Neuronal stem cell (in vitro differentiated cells): Measurements from ENCODE around the gene VWDE.
A peak's percentile ranks its signal among the peaks of the same experiment; 100 is the strongest.

Experiments
- DNase-seq: peaks from one replicate; pipeline ENCODE4 v3.0.0-alpha.2; 2013; ENCODE audit warnings: low spot score
- H2AFZ ChIP-seq: one replicate; pipeline ENCODE4 v1.6.1; 2013; ENCODE audit warnings: mild to moderate bottlenecking, low read length, inconsistent platforms
- H2AK5ac ChIP-seq: 2 replicates; pipeline ENCODE4 v1.6.1; 2013; ENCODE audit warnings: low read depth, mild to moderate bottlenecking, inconsistent platforms, low read length, moderate library complexity, mixed read lengths
- H2BK120ac ChIP-seq: 2 replicates; pipeline ENCODE4 v1.6.1; 2013; ENCODE audit warnings: low read depth, mild to moderate bottlenecking, inconsistent platforms, low read length, moderate library complexity, mixed read lengths
- H2BK12ac ChIP-seq: one replicate; pipeline ENCODE4 v1.6.1; 2013; ENCODE audit warnings: low read length, inconsistent platforms
- H2BK15ac ChIP-seq: 2 replicates; pipeline ENCODE4 v1.6.1; 2013; ENCODE audit warnings: mild to moderate bottlenecking, low read length, inconsistent platforms, mixed read lengths
- H2BK5ac ChIP-seq: one replicate; pipeline ENCODE4 v1.6.1; 2013; ENCODE audit warnings: inconsistent platforms, mild to moderate bottlenecking, low read length, moderate library complexity
- H3K14ac ChIP-seq: one replicate; pipeline ENCODE4 v1.6.1; 2013; ENCODE audit warnings: low read length, inconsistent platforms
- H3K18ac ChIP-seq: 2 replicates; pipeline ENCODE4 v1.6.1; 2013; ENCODE audit warnings: low read length, inconsistent platforms
- H3K23ac ChIP-seq: 2 replicates; pipeline ENCODE4 v1.6.1; 2013; ENCODE audit warnings: low read depth, mild to moderate bottlenecking, mixed read lengths, low read length, inconsistent platforms; ENCODE audit not compliant: poor library complexity
- H3K27ac ChIP-seq: replicated peaks from 3 replicates; pipeline ENCODE4 v1.5.1; 2013; ENCODE audit warnings: low read length, inconsistent platforms
- H3K27me3 ChIP-seq, 3 experiments: 2 replicates each; pipeline ENCODE4 v1.6.1; 2013; ENCODE audit warnings: low read length in 3 of 3, mild to moderate bottlenecking in 2 of 3, inconsistent platforms in 1 of 3, low read depth in 1 of 3, mixed read lengths in 1 of 3, moderate library complexity in 1 of 3; ENCODE audit not compliant: control insufficient read depth in 3 of 3, insufficient read depth in 3 of 3
- H3K36me3 ChIP-seq, 2 donors: replicated peaks in 1 of 2; 2 replicates each; pipeline ENCODE4 v1.6.1; 2013; ENCODE audit warnings: low read length in 2 of 2; ENCODE audit not compliant: control insufficient read depth in 2 of 2, insufficient read depth in 2 of 2
- H3K4ac ChIP-seq: 2 replicates; pipeline ENCODE4 v1.6.1; 2013; ENCODE audit warnings: inconsistent platforms, mild to moderate bottlenecking, low read length, moderate library complexity
- H3K4me1 ChIP-seq, 2 donors: 1 replicate in 1 of 2; 2 replicates in 1 of 2; pipeline ENCODE4 v1.6.1; 2013; ENCODE audit warnings: low read length in 2 of 2, low read depth in 1 of 2; ENCODE audit not compliant: control insufficient read depth in 2 of 2, insufficient read depth in 1 of 2
- H3K4me2 ChIP-seq: one replicate; pipeline ENCODE4 v1.6.1; 2013; ENCODE audit warnings: mild to moderate bottlenecking, low read length, inconsistent platforms; ENCODE audit not compliant: insufficient read depth, poor library complexity, severe bottlenecking
- H3K4me3 ChIP-seq, 2 donors: 2 replicates each; pipeline ENCODE4 v1.5.1; 2013; ENCODE audit warnings: low read length in 2 of 2, mild to moderate bottlenecking in 2 of 2, inconsistent platforms in 1 of 2, moderate library complexity in 1 of 2
- H3K79me1 ChIP-seq: one replicate; pipeline ENCODE4 v1.6.1; 2013; ENCODE audit warnings: low read depth, mild to moderate bottlenecking, inconsistent platforms, low read length, moderate library complexity
- H3K9ac ChIP-seq: one replicate; pipeline ENCODE4 v1.6.1; 2013; ENCODE audit warnings: mild to moderate bottlenecking, low read depth, low read length, inconsistent platforms; ENCODE audit not compliant: poor library complexity
- H3K9me3 ChIP-seq, 2 donors: replicated peaks in 1 of 2; 2 replicates each; pipeline versions ENCODE3 to v1.6.1; 2013; ENCODE audit warnings: low read length in 2 of 2, mild to moderate bottlenecking in 2 of 2, inconsistent platforms in 1 of 2, low read depth in 1 of 2, mixed read lengths in 1 of 2, moderate library complexity in 1 of 2; ENCODE audit not compliant: control insufficient read depth in 2 of 2, insufficient read depth in 1 of 2
- H4K8ac ChIP-seq: one replicate; pipeline ENCODE4 v1.6.1; 2013; ENCODE audit warnings: low read depth, mild to moderate bottlenecking, inconsistent platforms, low read length, moderate library complexity
- H4K91ac ChIP-seq: one replicate; pipeline ENCODE4 v1.6.1; 2013; ENCODE audit warnings: low read length, low read depth, mild to moderate bottlenecking, inconsistent platforms; ENCODE audit not compliant: poor library complexity
- WGBS, 2 donors: extraction: QIAGEN DNeasy Blood & Tissue Kit; methylation state at CpG; one replicate each; pipeline ENCODE4 v1.1.7; 2013; ENCODE audit warnings: missing lambda C conversion rate in 2 of 2, mixed read lengths in 1 of 2; ENCODE audit not compliant: insufficient read length in 2 of 2, insufficient replicate concordance in 1 of 2; ENCODE audit errors: extremely low coverage in 2 of 2; 5-methylcytosine and 5-hydroxymethylcytosine counted together

Gene VWDE

DNA sequence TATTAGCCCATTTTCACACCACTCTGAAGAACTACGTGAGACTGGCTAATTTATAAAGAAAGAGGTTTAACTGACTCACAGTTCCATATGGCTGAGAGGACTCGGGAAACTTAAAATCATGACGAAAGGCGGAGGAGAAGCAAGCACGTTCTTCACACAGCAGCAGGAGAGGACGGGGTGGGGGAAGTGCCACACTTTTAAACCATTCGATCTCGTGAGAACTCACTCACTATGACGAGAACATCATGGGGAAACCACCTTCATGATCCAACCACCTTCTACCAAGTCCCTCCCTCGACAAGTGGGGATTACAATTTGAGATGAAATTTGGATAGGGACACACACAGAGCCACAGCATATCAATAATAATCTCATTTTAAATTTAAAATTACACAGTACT lies 80.2 kb downstream of the VWDE start:
- Histone ChIP-seq H4K8ac (no peak overlapping the region), H2BK12ac (no peak overlapping the region), H3K27ac (no peak overlapping the region), H3K4me1 (no peaks in the 10 kb centered on the region), H3K27me3 (peaks cover 0 to 3% (median 0%) of the 10 kb centered on the region in 3 experiments), H3K23ac (no peak overlapping the region), H2AFZ (peak overlapping the region; percentile 52), H4K91ac (no peak overlapping the region), H3K9ac (no peak overlapping the region), H2BK5ac (no peak overlapping the region), H3K18ac (no peak overlapping the region), H3K79me1 (no peaks in the 10 kb centered on the region), H2AK5ac (no peak overlapping the region), H2BK120ac (no peak overlapping the region), H3K4ac (no peak overlapping the region), H3K4me2 (no peak overlapping the region), H2BK15ac (no peak overlapping the region), H3K9me3 (no peaks in the 10 kb centered on the region), H3K36me3 (no peaks in the 10 kb centered on the region), H3K4me3 (no peak overlapping the region), H3K14ac (no peak overlapping the region)
- no CpG with 5 or more reads among the region's 10 CpGs for WGBS, 2 donors
- no peak for DNase-seq

DNA sequence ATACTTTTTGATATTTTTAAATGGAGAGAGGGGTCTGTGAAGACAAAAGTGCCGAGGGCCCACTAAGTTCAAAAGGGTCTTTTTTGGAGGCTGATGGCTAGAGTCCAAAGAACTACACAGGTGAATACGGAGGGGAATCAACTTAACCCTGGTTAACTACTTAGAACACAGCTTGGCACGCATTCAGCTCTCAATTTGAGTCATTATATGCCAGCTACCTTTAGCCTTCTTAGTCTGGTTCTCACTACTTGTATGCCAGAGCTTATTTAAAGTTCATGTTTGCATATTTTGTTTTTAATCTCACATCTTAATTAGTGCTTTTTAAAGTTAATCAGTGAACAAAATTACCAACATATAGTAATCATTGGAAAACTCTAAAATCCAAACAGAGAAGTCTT lies 80.8 kb downstream of the VWDE start:
- H2BK12ac ChIP-seq: no peak overlapping the region
- no peak overlapping the region for H3K18ac ChIP-seq
- no peak overlapping the region for H4K8ac ChIP-seq
- H3K4me1 ChIP-seq: no peaks in the 10 kb centered on the region
- no peak overlapping the region for H3K4ac ChIP-seq
- H2AK5ac ChIP-seq: no peak overlapping the region
- H3K9me3 ChIP-seq: no peaks in the 10 kb centered on the region
- H3K79me1 ChIP-seq: no peaks in the 10 kb centered on the region
- no peak overlapping the region for H2BK15ac ChIP-seq
- H3K27me3 ChIP-seq: peaks cover 0 to 3% (median 0%) of the 10 kb centered on the region in 3 experiments
- no peak overlapping the region for H3K14ac ChIP-seq
- no peak overlapping the region for H3K4me3 ChIP-seq
- no peak overlapping the region for H3K4me2 ChIP-seq
- no peak overlapping the region for H3K27ac ChIP-seq
- no CpG with 5 or more reads among the region's 3 CpGs for WGBS, 2 donors
- no peak overlapping the region for H2BK5ac ChIP-seq
- H3K9ac ChIP-seq: no peak overlapping the region
- no peak overlapping the region for H2AFZ ChIP-seq
- H4K91ac ChIP-seq: no peak overlapping the region
- DNase-seq: no peak
- H3K23ac ChIP-seq: no peak overlapping the region
- no peak overlapping the region for H2BK120ac ChIP-seq
- no peaks in the 10 kb centered on the region for H3K36me3 ChIP-seq

DNA sequence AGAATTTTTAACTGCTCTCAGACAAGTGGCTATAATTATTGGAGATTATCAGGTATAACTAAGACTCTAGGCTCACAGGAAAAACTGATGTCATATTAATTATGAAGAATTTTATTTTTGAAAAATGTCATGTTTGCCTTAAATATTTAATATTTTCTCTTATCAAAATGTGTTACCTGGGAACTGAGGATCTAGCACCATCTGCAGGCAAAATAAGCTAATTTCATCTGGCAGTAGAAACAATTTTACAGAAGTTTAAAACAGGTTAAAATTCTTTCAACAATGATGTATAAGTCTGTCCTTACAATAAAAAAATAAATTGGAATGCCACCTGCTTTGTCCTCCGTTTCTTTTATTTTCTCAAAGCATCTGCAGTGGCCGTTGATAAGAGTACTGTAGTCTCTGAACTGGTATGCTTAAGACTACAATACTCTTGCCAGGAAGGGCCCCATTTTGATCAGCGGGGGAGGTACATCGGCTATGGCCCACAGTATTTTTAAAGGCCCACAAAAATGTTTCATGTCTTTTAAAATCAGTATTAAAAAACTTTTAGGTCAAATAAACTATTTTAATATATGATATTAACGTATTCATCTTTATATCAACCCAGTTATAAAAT lies 81.3 kb downstream of the VWDE start:
- Histone ChIP-seq H2BK12ac (no peak overlapping the region), H2BK120ac (no peak overlapping the region), H3K14ac (no peak overlapping the region), H3K4me3 (no peak overlapping the region), H3K9ac (no peak overlapping the region), H3K23ac (no peak overlapping the region), H4K8ac (no peak overlapping the region), H3K4me2 (no peak overlapping the region), H2AK5ac (no peak overlapping the region), H3K4ac (no peak overlapping the region), H4K91ac (no peak overlapping the region), H2BK15ac (no peak overlapping the region), H2AFZ (peak overlapping the region; percentile 15), H3K27ac (no peak overlapping the region), H3K9me3 (no peaks in the 10 kb centered on the region), H3K18ac (no peak overlapping the region), H3K4me1 (no peaks in the 10 kb centered on the region), H3K27me3 (peaks cover 0 to 3% (median 0%) of the 10 kb centered on the region in 3 experiments), H3K79me1 (no peaks in the 10 kb centered on the region), H2BK5ac (no peak overlapping the region), H3K36me3 (no peaks in the 10 kb centered on the region)
- DNase-seq: no peak
- no CpG with 5 or more reads among the region's 5 CpGs for WGBS, 2 donors

DNA sequence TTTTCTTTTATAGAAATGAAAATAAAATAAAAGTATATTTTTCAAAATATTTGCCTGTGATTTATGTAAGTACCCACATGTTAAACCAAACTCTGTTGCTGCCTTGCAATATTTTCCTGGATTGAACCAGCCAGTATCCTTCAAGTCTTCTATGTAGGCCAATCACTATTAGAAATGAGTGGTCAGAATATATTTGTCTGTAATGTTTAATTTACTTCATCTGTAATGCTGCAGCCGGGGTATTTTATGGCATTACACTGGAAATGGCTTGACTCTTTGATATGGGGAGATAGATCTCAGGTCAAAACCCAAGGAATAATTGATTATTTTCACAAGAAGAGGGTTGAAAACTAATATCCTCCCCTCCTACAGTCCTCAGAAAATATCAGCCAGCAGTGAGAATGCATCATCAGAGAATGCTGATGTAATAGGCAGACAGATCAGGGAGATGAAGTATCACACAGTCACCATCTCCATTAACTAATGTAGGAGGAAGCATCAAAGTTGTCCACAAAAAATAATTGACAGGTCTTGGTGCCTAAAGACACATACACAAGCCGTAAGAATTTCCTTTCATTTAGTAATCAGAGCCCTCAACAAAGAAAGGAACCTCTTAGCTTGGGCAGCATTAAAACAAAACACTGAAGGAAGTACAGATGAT lies 82.5 kb downstream of the VWDE start:
- H3K79me1 ChIP-seq: no peaks in the 10 kb centered on the region
- H2BK12ac ChIP-seq: no peak overlapping the region
- H3K4ac ChIP-seq: no peak overlapping the region
- no peaks in the 10 kb centered on the region for H3K9me3 ChIP-seq
- H3K4me1 ChIP-seq: no peaks in the 10 kb centered on the region
- H3K14ac ChIP-seq: no peak overlapping the region
- H3K4me3 ChIP-seq: no peak overlapping the region
- H3K27me3 ChIP-seq: peaks cover 0 to 3% (median 0%) of the 10 kb centered on the region in 3 experiments
- WGBS, 2 donors: no CpG with 5 or more reads among the region's 2 CpGs
- no peak overlapping the region for H3K18ac ChIP-seq
- no peak overlapping the region for H3K23ac ChIP-seq
- no peak overlapping the region for H3K4me2 ChIP-seq
- no peak overlapping the region for H2BK120ac ChIP-seq
- no peak overlapping the region for H3K9ac ChIP-seq
- no peaks in the 10 kb centered on the region for H3K36me3 ChIP-seq
- no peak overlapping the region for H4K91ac ChIP-seq
- no peak overlapping the region for H2BK5ac ChIP-seq
- no peak overlapping the region for H2AK5ac ChIP-seq
- H4K8ac ChIP-seq: no peak overlapping the region
- DNase-seq: no peak
- no peak overlapping the region for H2BK15ac ChIP-seq
- H2AFZ ChIP-seq: no peak overlapping the region
- H3K27ac ChIP-seq: no peak overlapping the region
